ENCODE data around the gene ELMO3.

DNA sequence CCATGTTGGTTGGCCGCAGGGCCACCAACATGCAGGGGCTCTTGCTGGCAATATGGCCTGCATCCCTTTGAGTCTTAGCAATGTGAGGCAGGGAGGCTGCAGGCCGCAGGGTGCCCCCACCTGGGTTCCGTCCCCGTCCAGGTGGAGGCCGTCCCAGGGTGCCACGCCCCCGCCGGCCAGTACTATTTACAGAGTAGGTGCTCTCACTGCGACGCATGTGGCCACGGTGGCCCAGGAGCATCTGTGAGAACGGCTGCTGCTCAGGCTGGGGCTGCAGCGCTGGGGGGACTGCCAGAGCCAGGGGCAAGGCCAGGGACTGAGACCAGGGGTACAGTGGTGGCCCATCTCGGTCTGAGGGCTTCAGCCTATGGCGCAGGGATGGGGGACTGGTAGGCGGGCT lies 18.8 kb upstream of the ELMO3 start:
- TF ChIP-seq, protein P1, sequence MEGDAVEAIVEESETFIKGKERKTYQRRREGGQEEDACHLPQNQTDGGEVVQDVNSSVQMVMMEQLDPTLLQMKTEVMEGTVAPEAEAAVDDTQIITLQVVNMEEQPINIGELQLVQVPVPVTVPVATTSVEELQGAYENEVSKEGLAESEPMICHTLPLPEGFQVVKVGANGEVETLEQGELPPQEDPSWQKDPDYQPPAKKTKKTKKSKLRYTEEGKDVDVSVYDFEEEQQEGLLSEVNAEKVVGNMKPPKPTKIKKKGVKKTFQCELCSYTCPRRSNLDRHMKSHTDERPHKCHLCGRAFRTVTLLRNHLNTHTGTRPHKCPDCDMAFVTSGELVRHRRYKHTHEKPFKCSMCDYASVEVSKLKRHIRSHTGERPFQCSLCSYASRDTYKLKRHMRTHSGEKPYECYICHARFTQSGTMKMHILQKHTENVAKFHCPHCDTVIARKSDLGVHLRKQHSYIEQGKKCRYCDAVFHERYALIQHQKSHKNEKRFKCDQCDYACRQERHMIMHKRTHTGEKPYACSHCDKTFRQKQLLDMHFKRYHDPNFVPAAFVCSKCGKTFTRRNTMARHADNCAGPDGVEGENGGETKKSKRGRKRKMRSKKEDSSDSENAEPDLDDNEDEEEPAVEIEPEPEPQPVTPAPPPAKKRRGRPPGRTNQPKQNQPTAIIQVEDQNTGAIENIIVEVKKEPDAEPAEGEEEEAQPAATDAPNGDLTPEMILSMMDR (IDR thresholded peaks at IDR 0.05): no peak
- no peak for TF ChIP-seq POLR2AphosphoS5 (IDR thresholded peaks at IDR 0.05)
- TF ChIP-seq POLR2A (IDR thresholded peaks at IDR 0.05): no peak
- no peak for TF ChIP-seq EP300 (IDR thresholded peaks at IDR 0.05)

Data from upper lobe of left lung (tissue), 4 donors.